ENCODE results near the gene MANSC1. TPM values are rescaled to one million over a fixed set of nuclear protein-coding genes. Genes with fewer than 3 reads are reported as not detected.

The MANSC1 gene
- total and polyA plus RNA-seq, 2 of the 13 experiments (the other 11 are each of a cell fraction or from before 2014, with no cell fraction given): 1.9 to 4.2 TPM

DNA sequence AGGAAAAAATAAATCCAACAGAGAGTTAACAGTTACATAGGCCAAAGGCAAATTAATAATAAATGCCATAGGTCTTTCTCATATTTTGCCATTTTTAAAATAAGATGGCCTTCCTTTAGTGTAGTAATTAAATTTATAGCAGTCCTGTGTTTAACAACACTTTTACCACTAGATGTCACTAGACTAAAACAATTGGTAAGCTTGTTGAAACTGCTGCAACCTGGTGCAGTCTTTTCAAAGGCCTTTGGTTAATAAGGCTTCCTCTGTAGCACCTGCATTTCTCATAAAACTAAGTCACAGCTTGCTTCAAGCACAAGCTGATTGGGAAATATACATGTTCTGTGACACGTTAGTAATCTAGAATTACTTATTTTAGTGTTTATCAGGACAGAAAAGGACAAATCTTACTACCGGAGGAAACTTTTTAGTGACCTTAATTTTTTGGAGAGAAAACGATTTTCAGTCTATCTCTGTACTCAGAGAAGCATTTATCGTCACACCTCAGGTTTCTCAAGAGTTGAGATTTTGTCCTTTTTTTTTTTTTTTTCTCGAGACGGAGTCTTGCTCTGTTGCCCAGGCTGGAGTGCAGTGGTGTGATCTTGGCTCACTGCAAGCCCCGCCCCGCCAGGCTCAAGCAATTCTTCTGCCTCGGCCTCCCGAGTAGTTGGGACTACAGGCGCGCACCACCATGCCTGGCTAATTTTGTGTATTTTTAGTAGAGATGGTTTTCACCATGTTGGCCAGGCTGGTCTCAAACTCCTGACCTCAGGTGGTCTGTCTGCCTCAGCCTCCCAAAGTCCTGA lies 26.8 kb upstream of the MANSC1 start (continued):
- TF ChIP-seq THAP11 (CRISPR knock-in tag; IDR thresholded peaks at IDR 0.05) (0 out of 2 replicates have a peak, but pooled peaks have one; percentile 28), DDIT3 (CRISPR knock-in tag; IDR thresholded peaks at IDR 0.05) (no peak), FOXK1 (CRISPR knock-in tag; IDR thresholded peaks at IDR 0.05; ENCODE audit: borderline replicate concordance, low read depth) (no peak), RAD21 (CRISPR knock-in tag; IDR thresholded peaks at IDR 0.05) (peak; percentile 91), ZNF354B (CRISPR knock-in tag; IDR thresholded peaks at IDR 0.05) (no peak), KLF16 (CRISPR knock-in tag; IDR thresholded peaks at IDR 0.05) (0 out of 4 replicates have a peak, but pooled peaks of 1 of the 2 experiments have one; percentile 50), YY1 (IDR thresholded peaks at IDR 0.05; ENCODE audit: insufficient read depth, insufficient replicate concordance, low read depth, low read length) (no peak), SPEN (CRISPR knock-in tag; IDR thresholded peaks at IDR 0.05; ENCODE audit: low read depth) (no peak), KAT8 (CRISPR knock-in tag; IDR thresholded peaks at IDR 0.05) (peak; percentile 42; the same call in 1 of the 2 replicates), RAD51 (IDR thresholded peaks at IDR 0.05; ENCODE audit: borderline replicate concordance) (no peak), KDM2A (CRISPR knock-in tag; IDR thresholded peaks at IDR 0.05; ENCODE audit: borderline replicate concordance, low read depth) (no peak), ZNF121 (CRISPR knock-in tag; IDR thresholded peaks at IDR 0.05) (0 out of 2 replicates have a peak, but pooled peaks have one; percentile 23), STAG1 (CRISPR knock-in tag; IDR thresholded peaks at IDR 0.05) (peak; percentile 99), TCF7L2 (IDR thresholded peaks at IDR 0.05; ENCODE audit: low read depth, low read length) (no peak)
- TF ChIP-seq, protein P1, sequence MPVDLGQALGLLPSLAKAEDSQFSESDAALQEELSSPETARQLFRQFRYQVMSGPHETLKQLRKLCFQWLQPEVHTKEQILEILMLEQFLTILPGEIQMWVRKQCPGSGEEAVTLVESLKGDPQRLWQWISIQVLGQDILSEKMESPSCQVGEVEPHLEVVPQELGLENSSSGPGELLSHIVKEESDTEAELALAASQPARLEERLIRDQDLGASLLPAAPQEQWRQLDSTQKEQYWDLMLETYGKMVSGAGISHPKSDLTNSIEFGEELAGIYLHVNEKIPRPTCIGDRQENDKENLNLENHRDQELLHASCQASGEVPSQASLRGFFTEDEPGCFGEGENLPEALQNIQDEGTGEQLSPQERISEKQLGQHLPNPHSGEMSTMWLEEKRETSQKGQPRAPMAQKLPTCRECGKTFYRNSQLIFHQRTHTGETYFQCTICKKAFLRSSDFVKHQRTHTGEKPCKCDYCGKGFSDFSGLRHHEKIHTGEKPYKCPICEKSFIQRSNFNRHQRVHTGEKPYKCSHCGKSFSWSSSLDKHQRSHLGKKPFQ (CRISPR knock-in tag; IDR thresholded peaks at IDR 0.05; ENCODE audit: insufficient replicate concordance): no peak

Data from HepG2 (cell line).